ENCODE results near the gene RGPD8.
"Not testable (repeated sequence)": the region's sequence is repeated elsewhere in the genome, so short reads cannot be mapped to it uniquely, and the experiment has no call there.

RGPD8 gene

GRCh38 chr2:112434890-112435715 is 1.7 kb upstream of the RGPD8 start:
- DNase-seq, result not testable (repeated sequence)

GRCh38 chr2:112433932-112434730 is 686 bp upstream of the RGPD8 start:
- no peak for DNase-seq

GRCh38 chr2:112432735-112433479 is 538 bp downstream of the RGPD8 start:
- DNase-seq, result peak; percentile 7

- not testable (repeated sequence) for DNase-seq
Observed at GRCh38 chr2:112432390-112432734, 1.1 kb downstream of the RGPD8 start.

GRCh38 chr2:112431587-112432295 is 1.7 kb downstream of the RGPD8 start:
- DNase-seq, result not testable (repeated sequence)

- DNase-seq, result not testable (repeated sequence)
Observed at GRCh38 chr2:112424553-112424952, 8.9 kb downstream of the RGPD8 start.

GRCh38 chr2:112416860-112417259 is 16.6 kb downstream of the RGPD8 start:
- not testable (repeated sequence) for DNase-seq

- not testable (repeated sequence) for DNase-seq
Observed at GRCh38 chr2:112360055-112360454, 73.4 kb downstream of the RGPD8 start.

- not testable (repeated sequence) for DNase-seq
Observed at GRCh38 chr2:112354335-112354734, 79.1 kb downstream of the RGPD8 start.

GRCh38 chr2:112352809-112353603 is 80.4 kb downstream of the RGPD8 start:
- not testable (repeated sequence) for DNase-seq

GRCh38 chr2:112352292-112352691 is 81.2 kb downstream of the RGPD8 start:
- not testable (repeated sequence) for DNase-seq

GRCh38 chr2:112345030-112346027 is 88.1 kb downstream of the RGPD8 start:
- DNase-seq, result no peak

- no peak for DNase-seq
Observed at GRCh38 chr2:112343827-112344585, 89.4 kb downstream of the RGPD8 start.

GRCh38 chr2:112342067-112342550 is 91.3 kb downstream of the RGPD8 start:
- no peak for DNase-seq

- no peak for DNase-seq
Observed at GRCh38 chr2:112340475-112341267, 92.8 kb downstream of the RGPD8 start.

- no peak for DNase-seq
Observed at GRCh38 chr2:112339986-112340385, 93.5 kb downstream of the RGPD8 start.

GRCh38 chr2:112335600-112335999 is 97.8 kb downstream of the RGPD8 start:
- no peak for DNase-seq

GRCh38 chr2:112332123-112332696 is 101.2 kb downstream of the RGPD8 start:
- DNase-seq, result no peak

Data from central memory CD4-positive, alpha-beta T cell (primary cell).